HepG2 (cell line): ENCODE data around the gene CDK14.

Source experiments
- EZH2 ChIP-seq: conservative IDR thresholded peaks from 2 replicates; pipeline ENCODE4 v1.6.1; 2012; ENCODE audit warnings: mild to moderate bottlenecking, low read depth, low read length, moderate library complexity
- MYC ChIP-seq: sonication (generic); formaldehyde crosslinking; IDR thresholded peaks from 2 replicates; pipeline ENCODE4 v1.9.0; 2021; ENCODE audit warnings: missing genetic modification reagents, borderline replicate concordance
- POLR2A ChIP-seq, 2 experiments: IDR thresholded peaks; 2 replicates each; pipeline ENCODE4 v1.6.1; 2011; ENCODE audit warnings: low read depth in 2 of 2, low read length in 2 of 2, mild to moderate bottlenecking in 1 of 2, moderate library complexity in 1 of 2; ENCODE audit not compliant: insufficient read depth in 1 of 2
- SRF ChIP-seq: IDR thresholded peaks from 2 replicates; pipeline ENCODE4 v1.6.1; 2011; ENCODE audit warnings: mild to moderate bottlenecking, low read depth, low read length, moderate library complexity
- TOE1 ChIP-seq: sonication (generic); formaldehyde crosslinking; IDR thresholded peaks from 2 replicates; pipeline ENCODE4 v1.4.0; 2020; ENCODE audit warnings: mild to moderate bottlenecking, missing genetic modification reagents
- TF ChIP-seq, protein P1 (sequence below): IDR thresholded peaks from 2 replicates; pipeline ENCODE4 v1.6.1; 2016
- TF ChIP-seq, protein P2 (sequence below): sonication (generic); formaldehyde crosslinking; IDR thresholded peaks from 2 replicates; pipeline ENCODE4 v1.5.0; 2020; ENCODE audit warnings: mild to moderate bottlenecking, missing genetic modification reagents, moderate library complexity
- TF ChIP-seq, protein P3 (sequence below): sonication (generic); formaldehyde crosslinking; IDR thresholded peaks from 2 replicates; pipeline ENCODE4 v1.5.0; 2020; ENCODE audit warnings: mild to moderate bottlenecking, missing genetic modification reagents, borderline replicate concordance

DNA sequence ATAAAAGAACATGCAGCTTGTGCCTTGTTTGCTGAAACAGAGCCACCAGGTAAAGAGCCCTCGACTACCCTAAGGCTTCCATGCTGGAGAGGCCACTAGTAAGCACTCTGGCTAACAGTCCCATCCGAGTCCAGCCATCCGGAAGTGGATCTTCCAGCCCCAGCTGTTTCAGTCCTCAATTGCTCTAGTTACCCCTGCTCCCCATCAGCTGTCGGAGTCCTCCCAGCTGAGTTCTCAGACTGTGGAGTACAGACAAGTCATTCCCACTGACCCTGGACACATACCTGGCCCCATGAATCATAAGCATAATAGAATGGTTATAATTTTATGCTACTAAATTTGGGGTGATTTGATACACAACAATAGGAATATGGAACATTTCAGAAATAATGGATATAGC lies 654.6 kb downstream of the CDK14 start:
- TF ChIP-seq SRF (no peak), POLR2A (IDR thresholded peaks at IDR 0.05; ENCODE audit: insufficient read depth in 1 of 2, low read depth in 2 of 2, low read length in 2 of 2) (no peak), TOE1 (CRISPR knock-in tag) (no peak), EZH2 (no peak), MYC (CRISPR knock-in tag) (no peak)
- TF ChIP-seq, protein P1, sequence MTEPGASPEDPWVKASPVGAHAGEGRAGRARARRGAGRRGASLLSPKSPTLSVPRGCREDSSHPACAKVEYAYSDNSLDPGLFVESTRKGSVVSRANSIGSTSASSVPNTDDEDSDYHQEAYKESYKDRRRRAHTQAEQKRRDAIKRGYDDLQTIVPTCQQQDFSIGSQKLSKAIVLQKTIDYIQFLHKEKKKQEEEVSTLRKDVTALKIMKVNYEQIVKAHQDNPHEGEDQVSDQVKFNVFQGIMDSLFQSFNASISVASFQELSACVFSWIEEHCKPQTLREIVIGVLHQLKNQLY, result no peak
- TF ChIP-seq, protein P2, sequence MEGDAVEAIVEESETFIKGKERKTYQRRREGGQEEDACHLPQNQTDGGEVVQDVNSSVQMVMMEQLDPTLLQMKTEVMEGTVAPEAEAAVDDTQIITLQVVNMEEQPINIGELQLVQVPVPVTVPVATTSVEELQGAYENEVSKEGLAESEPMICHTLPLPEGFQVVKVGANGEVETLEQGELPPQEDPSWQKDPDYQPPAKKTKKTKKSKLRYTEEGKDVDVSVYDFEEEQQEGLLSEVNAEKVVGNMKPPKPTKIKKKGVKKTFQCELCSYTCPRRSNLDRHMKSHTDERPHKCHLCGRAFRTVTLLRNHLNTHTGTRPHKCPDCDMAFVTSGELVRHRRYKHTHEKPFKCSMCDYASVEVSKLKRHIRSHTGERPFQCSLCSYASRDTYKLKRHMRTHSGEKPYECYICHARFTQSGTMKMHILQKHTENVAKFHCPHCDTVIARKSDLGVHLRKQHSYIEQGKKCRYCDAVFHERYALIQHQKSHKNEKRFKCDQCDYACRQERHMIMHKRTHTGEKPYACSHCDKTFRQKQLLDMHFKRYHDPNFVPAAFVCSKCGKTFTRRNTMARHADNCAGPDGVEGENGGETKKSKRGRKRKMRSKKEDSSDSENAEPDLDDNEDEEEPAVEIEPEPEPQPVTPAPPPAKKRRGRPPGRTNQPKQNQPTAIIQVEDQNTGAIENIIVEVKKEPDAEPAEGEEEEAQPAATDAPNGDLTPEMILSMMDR (CRISPR knock-in tag), result no peak
- TF ChIP-seq, protein P3, sequence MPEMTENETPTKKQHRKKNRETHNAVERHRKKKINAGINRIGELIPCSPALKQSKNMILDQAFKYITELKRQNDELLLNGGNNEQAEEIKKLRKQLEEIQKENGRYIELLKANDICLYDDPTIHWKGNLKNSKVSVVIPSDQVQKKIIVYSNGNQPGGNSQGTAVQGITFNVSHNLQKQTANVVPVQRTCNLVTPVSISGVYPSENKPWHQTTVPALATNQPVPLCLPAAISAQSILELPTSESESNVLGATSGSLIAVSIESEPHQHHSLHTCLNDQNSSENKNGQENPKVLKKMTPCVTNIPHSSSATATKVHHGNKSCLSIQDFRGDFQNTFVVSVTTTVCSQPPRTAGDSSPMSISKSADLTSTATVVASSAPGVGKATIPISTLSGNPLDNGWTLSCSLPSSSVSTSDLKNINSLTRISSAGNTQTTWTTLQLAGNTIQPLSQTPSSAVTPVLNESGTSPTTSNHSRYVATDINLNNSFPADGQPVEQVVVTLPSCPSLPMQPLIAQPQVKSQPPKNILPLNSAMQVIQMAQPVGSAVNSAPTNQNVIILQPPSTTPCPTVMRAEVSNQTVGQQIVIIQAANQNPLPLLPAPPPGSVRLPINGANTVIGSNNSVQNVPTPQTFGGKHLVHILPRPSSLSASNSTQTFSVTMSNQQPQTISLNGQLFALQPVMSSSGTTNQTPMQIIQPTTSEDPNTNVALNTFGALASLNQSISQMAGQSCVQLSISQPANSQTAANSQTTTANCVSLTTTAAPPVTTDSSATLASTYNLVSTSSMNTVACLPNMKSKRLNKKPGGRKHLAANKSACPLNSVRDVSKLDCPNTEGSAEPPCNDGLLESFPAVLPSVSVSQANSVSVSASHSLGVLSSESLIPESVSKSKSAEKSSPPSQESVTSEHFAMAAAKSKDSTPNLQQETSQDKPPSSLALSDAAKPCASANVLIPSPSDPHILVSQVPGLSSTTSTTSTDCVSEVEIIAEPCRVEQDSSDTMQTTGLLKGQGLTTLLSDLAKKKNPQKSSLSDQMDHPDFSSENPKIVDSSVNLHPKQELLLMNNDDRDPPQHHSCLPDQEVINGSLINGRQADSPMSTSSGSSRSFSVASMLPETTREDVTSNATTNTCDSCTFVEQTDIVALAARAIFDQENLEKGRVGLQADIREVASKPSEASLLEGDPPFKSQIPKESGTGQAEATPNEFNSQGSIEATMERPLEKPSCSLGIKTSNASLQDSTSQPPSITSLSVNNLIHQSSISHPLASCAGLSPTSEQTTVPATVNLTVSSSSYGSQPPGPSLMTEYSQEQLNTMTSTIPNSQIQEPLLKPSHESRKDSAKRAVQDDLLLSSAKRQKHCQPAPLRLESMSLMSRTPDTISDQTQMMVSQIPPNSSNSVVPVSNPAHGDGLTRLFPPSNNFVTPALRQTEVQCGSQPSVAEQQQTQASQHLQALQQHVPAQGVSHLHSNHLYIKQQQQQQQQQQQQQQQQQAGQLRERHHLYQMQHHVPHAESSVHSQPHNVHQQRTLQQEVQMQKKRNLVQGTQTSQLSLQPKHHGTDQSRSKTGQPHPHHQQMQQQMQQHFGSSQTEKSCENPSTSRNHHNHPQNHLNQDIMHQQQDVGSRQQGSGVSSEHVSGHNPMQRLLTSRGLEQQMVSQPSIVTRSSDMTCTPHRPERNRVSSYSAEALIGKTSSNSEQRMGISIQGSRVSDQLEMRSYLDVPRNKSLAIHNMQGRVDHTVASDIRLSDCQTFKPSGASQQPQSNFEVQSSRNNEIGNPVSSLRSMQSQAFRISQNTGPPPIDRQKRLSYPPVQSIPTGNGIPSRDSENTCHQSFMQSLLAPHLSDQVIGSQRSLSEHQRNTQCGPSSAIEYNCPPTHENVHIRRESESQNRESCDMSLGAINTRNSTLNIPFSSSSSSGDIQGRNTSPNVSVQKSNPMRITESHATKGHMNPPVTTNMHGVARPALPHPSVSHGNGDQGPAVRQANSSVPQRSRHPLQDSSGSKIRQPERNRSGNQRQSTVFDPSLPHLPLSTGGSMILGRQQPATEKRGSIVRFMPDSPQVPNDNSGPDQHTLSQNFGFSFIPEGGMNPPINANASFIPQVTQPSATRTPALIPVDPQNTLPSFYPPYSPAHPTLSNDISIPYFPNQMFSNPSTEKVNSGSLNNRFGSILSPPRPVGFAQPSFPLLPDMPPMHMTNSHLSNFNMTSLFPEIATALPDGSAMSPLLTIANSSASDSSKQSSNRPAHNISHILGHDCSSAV (CRISPR knock-in tag), result no peak
